ENCODE results near the gene TLR4. TPM values are rescaled to one million over a fixed set of nuclear protein-coding genes. Genes with fewer than 3 reads are reported as not detected.
A peak's percentile ranks its signal among the peaks of the same experiment; 100 is the strongest.

Gene TLR4
- total RNA-seq, 1 donor from 2014 or later: 9.1 TPM

DNA sequence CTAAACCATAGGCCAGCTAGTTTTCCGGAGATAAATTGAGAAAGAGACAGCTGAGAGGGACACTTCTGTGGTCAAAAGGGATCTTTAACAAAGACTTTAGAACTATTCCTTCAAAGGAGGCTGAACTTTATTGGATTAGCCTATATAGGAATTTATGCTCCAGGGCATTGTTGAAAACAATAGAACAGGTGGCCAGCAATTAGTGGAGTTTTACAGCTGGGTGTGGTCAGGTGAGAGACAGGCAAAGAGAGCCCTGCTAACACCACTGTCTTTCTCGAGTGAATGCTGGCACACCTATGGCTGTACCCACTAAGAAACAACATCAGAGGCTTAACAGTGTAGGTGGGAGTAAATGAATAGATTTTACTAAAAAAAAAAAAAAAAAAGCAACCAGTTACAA, 16.7 kb upstream of the TLR4 start:
- no peak overlapping the region for H3K9ac ChIP-seq (ENCODE audit: low read length)
- H3K4me2 ChIP-seq (ENCODE audit: low read length): no peak overlapping the region
- no peaks in the 10 kb centered on the region for H3K4me1 Mint-ChIP-seq (ENCODE audit: low read depth, unreplicated experiment)
- peaks cover 2% of the 10 kb centered on the region for H3K27me3 Mint-ChIP-seq (ENCODE audit: low read depth, unreplicated experiment)
- no peak for DNase-seq (ENCODE audit: low read depth)
- H2AFZ ChIP-seq (ENCODE audit: low read depth, low read length): no peak overlapping the region
- H4K20me1 ChIP-seq (ENCODE audit: insufficient read depth, low read length): no peaks in the 10 kb centered on the region
- no peak overlapping the region for H3K4me3 Mint-ChIP-seq (ENCODE audit: unreplicated experiment)
- no peak overlapping the region for H3K27ac ChIP-seq (ENCODE audit: low read depth, low read length)
- H3K4me1 ChIP-seq (ENCODE audit: insufficient read depth, low read length): peaks cover 2% of the 10 kb centered on the region
- no peaks in the 10 kb centered on the region for H3K36me3 ChIP-seq (ENCODE audit: insufficient read depth, low read length)
- no peaks in the 10 kb centered on the region for H3K27me3 ChIP-seq (ENCODE audit: insufficient read depth, low read length)
- no peak overlapping the region for H3K27ac Mint-ChIP-seq (ENCODE audit: unreplicated experiment)
- H3K9me3 ChIP-seq (ENCODE audit: insufficient read depth, low read depth, low read length): no peaks in the 10 kb centered on the region
- no peaks in the 10 kb centered on the region for H3K79me2 ChIP-seq (ENCODE audit: insufficient read depth, low read length)
- no peaks in the 10 kb centered on the region for H3K36me3 Mint-ChIP-seq (ENCODE audit: low read depth, unreplicated experiment)
- H3K4me3 ChIP-seq (ENCODE audit: insufficient read depth, low read depth, low read length): no peak overlapping the region
- TF ChIP-seq EZH2 (IDR thresholded peaks at IDR 0.05; ENCODE audit: insufficient read depth, low read length) (no peak), CTCF (IDR thresholded peaks at IDR 0.05; ENCODE audit: insufficient read depth, low read depth, low read length) (no peak)
- no peak for FAIRE-seq
- peaks cover 8% of the 10 kb centered on the region for H3K9me3 Mint-ChIP-seq (ENCODE audit: unreplicated experiment)

- TF ChIP-seq EZH2 (IDR thresholded peaks at IDR 0.05; ENCODE audit: insufficient read depth, low read length): no peak
- TF ChIP-seq CTCF (IDR thresholded peaks at IDR 0.05; ENCODE audit: insufficient read depth, low read depth, low read length): no peak
- H3K79me2 ChIP-seq (ENCODE audit: insufficient read depth, low read length): no peaks in the 10 kb centered on the region
- Mint-ChIP-seq H3K4me3 (ENCODE audit: unreplicated experiment) (no peak overlapping the region), H3K36me3 (ENCODE audit: low read depth, unreplicated experiment) (no peaks in the 10 kb centered on the region), H3K4me1 (ENCODE audit: low read depth, unreplicated experiment) (no peaks in the 10 kb centered on the region), H3K9me3 (ENCODE audit: unreplicated experiment) (peaks cover 15% of the 10 kb centered on the region), H3K27me3 (ENCODE audit: low read depth, unreplicated experiment) (no peaks in the 10 kb centered on the region), H3K27ac (ENCODE audit: unreplicated experiment) (no peak overlapping the region)
- H3K9me3 ChIP-seq (ENCODE audit: insufficient read depth, low read depth, low read length): no peaks in the 10 kb centered on the region
- H2AFZ ChIP-seq (ENCODE audit: low read depth, low read length): no peak overlapping the region
- H3K4me2 ChIP-seq (ENCODE audit: low read length): peak overlapping the region; percentile 9
- H3K4me3 ChIP-seq (ENCODE audit: insufficient read depth, low read depth, low read length): no peak overlapping the region
- DNase-seq (ENCODE audit: low read depth) (no peak), FAIRE-seq (no peak)
- H4K20me1 ChIP-seq (ENCODE audit: insufficient read depth, low read length): no peaks in the 10 kb centered on the region
- H3K36me3 ChIP-seq (ENCODE audit: insufficient read depth, low read length): no peaks in the 10 kb centered on the region
- H3K4me1 ChIP-seq (ENCODE audit: insufficient read depth, low read length): peaks cover 2% of the 10 kb centered on the region
- no peak overlapping the region for H3K9ac ChIP-seq (ENCODE audit: low read length)
- no peak overlapping the region for H3K27ac ChIP-seq (ENCODE audit: low read depth, low read length)
- no peaks in the 10 kb centered on the region for H3K27me3 ChIP-seq (ENCODE audit: insufficient read depth, low read length)
These were observed 12.8 kb upstream of the TLR4 start for GRCh38 chr9:117691367-117691766.

DNA sequence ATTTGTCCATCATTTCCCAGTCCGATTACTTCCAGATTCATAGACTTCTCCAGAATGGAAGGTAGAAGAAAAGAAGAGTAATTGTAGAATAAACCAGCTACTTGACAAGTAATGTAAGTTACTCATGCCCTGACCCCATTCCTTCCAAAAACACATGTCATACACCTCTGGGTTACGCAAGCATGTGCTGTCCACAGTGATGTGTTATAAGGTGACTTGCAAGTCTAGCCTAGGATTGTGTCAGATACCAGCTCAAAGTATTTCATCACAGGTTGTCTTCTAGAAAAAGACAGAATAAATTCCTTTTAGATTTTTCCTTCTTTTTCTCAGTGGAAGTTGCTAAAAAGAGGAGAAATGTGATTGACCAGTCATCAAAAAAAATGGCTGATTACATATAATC, 8.0 kb upstream of the TLR4 start:
- H3K4me3 ChIP-seq (ENCODE audit: insufficient read depth, low read depth, low read length): no peak overlapping the region
- DNase-seq (ENCODE audit: low read depth) (no peak), FAIRE-seq (no peak)
- H3K27me3 Mint-ChIP-seq (ENCODE audit: low read depth, unreplicated experiment): no peaks in the 10 kb centered on the region
- H3K4me2 ChIP-seq (ENCODE audit: low read length): no peak overlapping the region
- no peak overlapping the region for H3K9ac ChIP-seq (ENCODE audit: low read length)
- peaks cover 8% of the 10 kb centered on the region for H3K9me3 Mint-ChIP-seq (ENCODE audit: unreplicated experiment)
- H3K36me3 Mint-ChIP-seq (ENCODE audit: low read depth, unreplicated experiment): no peaks in the 10 kb centered on the region
- H3K27ac Mint-ChIP-seq (ENCODE audit: unreplicated experiment): no peak overlapping the region
- H3K27ac ChIP-seq (ENCODE audit: low read depth, low read length): no peak overlapping the region
- H3K4me3 Mint-ChIP-seq (ENCODE audit: unreplicated experiment): peak overlapping the region; percentile 8
- H3K79me2 ChIP-seq (ENCODE audit: insufficient read depth, low read length): no peaks in the 10 kb centered on the region
- H3K4me1 ChIP-seq (ENCODE audit: insufficient read depth, low read length): peaks cover 2% of the 10 kb centered on the region
- no peak overlapping the region for H2AFZ ChIP-seq (ENCODE audit: low read depth, low read length)
- H3K27me3 ChIP-seq (ENCODE audit: insufficient read depth, low read length): no peaks in the 10 kb centered on the region
- TF ChIP-seq EZH2 (IDR thresholded peaks at IDR 0.05; ENCODE audit: insufficient read depth, low read length) (no peak), CTCF (IDR thresholded peaks at IDR 0.05; ENCODE audit: insufficient read depth, low read depth, low read length) (no peak)
- H3K4me1 Mint-ChIP-seq (ENCODE audit: low read depth, unreplicated experiment): no peaks in the 10 kb centered on the region
- no peaks in the 10 kb centered on the region for H4K20me1 ChIP-seq (ENCODE audit: insufficient read depth, low read length)
- H3K9me3 ChIP-seq (ENCODE audit: insufficient read depth, low read depth, low read length): no peaks in the 10 kb centered on the region
- H3K36me3 ChIP-seq (ENCODE audit: insufficient read depth, low read length): no peaks in the 10 kb centered on the region
